T-helper 2 cell treated with Interferon-gamma antibody and Interleukin-4, amounts not matched to agents 5 μg/mL and 100 μg/mL, for 36 hours (primary cell): ENCODE data around the gene CEP128.
"Not testable (repeated sequence)": the region's sequence is repeated elsewhere in the genome, so short reads cannot be mapped to it uniquely, and the experiment has no call there.

Experiments used
- DNase-seq: peaks from one replicate; pipeline ENCODE4 v3.0.0; 2021; ENCODE audit warnings: low spot score
- H3K27ac Mint-ChIP-seq: one replicate; pipeline ENCODE4 v1.8.0; 2021; ENCODE audit warnings: mild to moderate bottlenecking, mixed read lengths
- H3K27me3 Mint-ChIP-seq: one replicate; pipeline ENCODE4 v1.8.0; 2021; ENCODE audit warnings: low read depth, mixed read lengths
- H3K36me3 Mint-ChIP-seq: one replicate; pipeline ENCODE4 v1.8.0; 2021; ENCODE audit warnings: low read depth, mixed read lengths
- H3K4me1 Mint-ChIP-seq: one replicate; pipeline ENCODE4 v1.8.0; 2021; ENCODE audit warnings: low read depth, mixed read lengths
- H3K4me3 Mint-ChIP-seq: one replicate; pipeline ENCODE4 v1.8.0; 2022; ENCODE audit warnings: mild to moderate bottlenecking, moderate library complexity, mixed read lengths
- H3K9me3 Mint-ChIP-seq: one replicate; pipeline ENCODE4 v1.8.0; 2021; ENCODE audit warnings: mixed read lengths

The CEP128 gene

GRCh38 chr14:80959496-80959895 is 18.0 kb upstream of the CEP128 start:
- Mint-ChIP-seq H3K9me3 (peaks cover 9% of the 10 kb centered on the region), H3K27me3 (peaks cover 23% of the 10 kb centered on the region), H3K36me3 (peaks cover 18% of the 10 kb centered on the region), H3K4me1 (peaks cover 62% of the 10 kb centered on the region), H3K4me3 (peak overlapping the region; percentile 83), H3K27ac (peak overlapping the region; percentile 94)
- peak; percentile 76 for DNase-seq

GRCh38 chr14:80958939-80959338 is 17.4 kb upstream of the CEP128 start:
- H3K9me3 Mint-ChIP-seq = peaks cover 9% of the 10 kb centered on the region
- peaks cover 18% of the 10 kb centered on the region for H3K36me3 Mint-ChIP-seq
- peaks cover 23% of the 10 kb centered on the region for H3K27me3 Mint-ChIP-seq
- H3K4me3 Mint-ChIP-seq = peak overlapping the region; percentile 83
- no peak for DNase-seq
- peaks cover 62% of the 10 kb centered on the region for H3K4me1 Mint-ChIP-seq
- H3K27ac Mint-ChIP-seq = peak overlapping the region; percentile 94

GRCh38 chr14:80958226-80958625 is 16.7 kb upstream of the CEP128 start:
- Mint-ChIP-seq H3K9me3 (peaks cover 9% of the 10 kb centered on the region), H3K4me1 (peaks cover 62% of the 10 kb centered on the region), H3K27me3 (peaks cover 17% of the 10 kb centered on the region), H3K27ac (peak overlapping the region; percentile 90), H3K4me3 (peak overlapping the region; percentile 83), H3K36me3 (peaks cover 16% of the 10 kb centered on the region)
- DNase-seq = no peak

GRCh38 chr14:80957613-80958012 is 16.1 kb upstream of the CEP128 start:
- Mint-ChIP-seq H3K9me3 (peaks cover 9% of the 10 kb centered on the region), H3K36me3 (peaks cover 16% of the 10 kb centered on the region), H3K27me3 (peaks cover 17% of the 10 kb centered on the region), H3K4me1 (peaks cover 62% of the 10 kb centered on the region), H3K4me3 (peak overlapping the region; percentile 7), H3K27ac (peak overlapping the region; percentile 37)
- DNase-seq = no peak

GRCh38 chr14:80956922-80957321 is 15.4 kb upstream of the CEP128 start:
- peak overlapping the region; percentile 39 for H3K27ac Mint-ChIP-seq
- H3K36me3 Mint-ChIP-seq = peaks cover 16% of the 10 kb centered on the region
- peaks cover 62% of the 10 kb centered on the region for H3K4me1 Mint-ChIP-seq
- peaks cover 9% of the 10 kb centered on the region for H3K9me3 Mint-ChIP-seq
- DNase-seq = no peak
- peaks cover 20% of the 10 kb centered on the region for H3K27me3 Mint-ChIP-seq
- peak overlapping the region; percentile 91 for H3K4me3 Mint-ChIP-seq

- Mint-ChIP-seq H3K27me3 (peaks cover 27% of the 10 kb centered on the region), H3K9me3 (peaks cover 5% of the 10 kb centered on the region), H3K36me3 (peaks cover 12% of the 10 kb centered on the region), H3K4me3 (peak overlapping the region; percentile 91), H3K27ac (no peak overlapping the region), H3K4me1 (peaks cover 58% of the 10 kb centered on the region)
- DNase-seq = no peak
These were observed 14.6 kb upstream of the CEP128 start for GRCh38 chr14:80956102-80956501.

- Mint-ChIP-seq H3K27ac (peak within 1 kb of the TSS; percentile 79), H3K9me3 (peaks cover 4% of the 10 kb centered on the region), H3K36me3 (peaks cover 12% of the 10 kb centered on the region), H3K4me1 (peaks cover 54% of the 10 kb centered on the region), H3K4me3 (peak within 1 kb of the TSS; percentile 91), H3K27me3 (peaks cover 33% of the 10 kb centered on the region)
- no peak for DNase-seq
These were observed 13.9 kb upstream of the CEP128 start, which contains the start of gene TSHR for GRCh38 chr14:80955416-80955941. TSHR (plus strand) TSS chr14:80955621; CDS start chr14:80955681, 60 bp downstream.

- Mint-ChIP-seq H3K36me3 (peaks cover 12% of the 10 kb centered on the region), H3K27ac (peak overlapping the region; percentile 79), H3K4me1 (peaks cover 47% of the 10 kb centered on the region), H3K9me3 (peaks cover 4% of the 10 kb centered on the region), H3K4me3 (peak overlapping the region; percentile 91), H3K27me3 (peaks cover 40% of the 10 kb centered on the region)
- DNase-seq = peak; percentile 63
These were observed 13.3 kb upstream of the CEP128 start for GRCh38 chr14:80954687-80955299.

GRCh38 chr14:80953211-80953610 is 11.7 kb upstream of the CEP128 start:
- DNase-seq, H3K9me3 Mint-ChIP-seq, H3K4me3 Mint-ChIP-seq, H3K27ac Mint-ChIP-seq: not testable (repeated sequence)
- Mint-ChIP-seq H3K27me3 (peaks cover 55% of the 10 kb centered on the region), H3K36me3 (peaks cover 11% of the 10 kb centered on the region), H3K4me1 (peaks cover 32% of the 10 kb centered on the region)

- Mint-ChIP-seq H3K4me1 (peaks cover 17% of the 10 kb centered on the region), H3K27ac (no peak overlapping the region), H3K27me3 (peaks cover 51% of the 10 kb centered on the region)
These were observed 10.0 kb upstream of the CEP128 start for GRCh38 chr14:80951491-80951890.

GRCh38 chr14:80948291-80948690 is 6.8 kb upstream of the CEP128 start:
- Mint-ChIP-seq H3K4me1 (peaks cover 4% of the 10 kb centered on the region), H3K36me3 (peaks cover 2% of the 10 kb centered on the region), H3K9me3 (peaks cover 3% of the 10 kb centered on the region), H3K4me3 (no peak overlapping the region), H3K27ac (no peak overlapping the region), H3K27me3 (peaks cover 43% of the 10 kb centered on the region)
- DNase-seq = no peak

More at GRCh38 chr14:80951491-80951890, 10.0 kb upstream of the CEP128 start:
- no peak for DNase-seq
- Mint-ChIP-seq H3K36me3 (peaks cover 2% of the 10 kb centered on the region), H3K9me3 (peaks cover under 1% of the 10 kb centered on the region), H3K4me3 (no peak overlapping the region)

GRCh38 chr14:80946797-80947196 is 5.3 kb upstream of the CEP128 start:
- Mint-ChIP-seq H3K4me3 (no peak overlapping the region), H3K4me1 (peaks cover 18% of the 10 kb centered on the region), H3K27me3 (peaks cover 39% of the 10 kb centered on the region), H3K36me3 (peaks cover 2% of the 10 kb centered on the region), H3K9me3 (peaks cover 3% of the 10 kb centered on the region), H3K27ac (no peak overlapping the region)
- no peak for DNase-seq

GRCh38 chr14:80946187-80946586 is 4.6 kb upstream of the CEP128 start:
- DNase-seq = no peak
- H3K36me3 Mint-ChIP-seq = peaks cover 2% of the 10 kb centered on the region
- peaks cover 18% of the 10 kb centered on the region for H3K4me1 Mint-ChIP-seq
- peaks cover 32% of the 10 kb centered on the region for H3K27me3 Mint-ChIP-seq
- H3K9me3 Mint-ChIP-seq = peaks cover 3% of the 10 kb centered on the region
- H3K4me3 Mint-ChIP-seq = no peak overlapping the region
- no peak overlapping the region for H3K27ac Mint-ChIP-seq

- Mint-ChIP-seq H3K9me3 (peaks cover 3% of the 10 kb centered on the region), H3K27me3 (peaks cover 21% of the 10 kb centered on the region), H3K4me1 (peaks cover 22% of the 10 kb centered on the region), H3K36me3 (peaks cover 2% of the 10 kb centered on the region), H3K4me3 (no peak overlapping the region), H3K27ac (no peak overlapping the region)
- no peak for DNase-seq
These were observed 3.5 kb upstream of the CEP128 start for GRCh38 chr14:80944861-80945617.
